COLO829 (cell line): ENCODE measurements around the gene ACBD3.
"Not testable (repeated sequence)": the region's sequence is repeated elsewhere in the genome, so short reads cannot be mapped to it uniquely, and the experiment has no call there.

Source experiments
- DNase-seq: peaks from one replicate; pipeline ENCODE4 v3.0.0; 2012; ENCODE audit warnings: low spot score

The ACBD3 gene

DNA sequence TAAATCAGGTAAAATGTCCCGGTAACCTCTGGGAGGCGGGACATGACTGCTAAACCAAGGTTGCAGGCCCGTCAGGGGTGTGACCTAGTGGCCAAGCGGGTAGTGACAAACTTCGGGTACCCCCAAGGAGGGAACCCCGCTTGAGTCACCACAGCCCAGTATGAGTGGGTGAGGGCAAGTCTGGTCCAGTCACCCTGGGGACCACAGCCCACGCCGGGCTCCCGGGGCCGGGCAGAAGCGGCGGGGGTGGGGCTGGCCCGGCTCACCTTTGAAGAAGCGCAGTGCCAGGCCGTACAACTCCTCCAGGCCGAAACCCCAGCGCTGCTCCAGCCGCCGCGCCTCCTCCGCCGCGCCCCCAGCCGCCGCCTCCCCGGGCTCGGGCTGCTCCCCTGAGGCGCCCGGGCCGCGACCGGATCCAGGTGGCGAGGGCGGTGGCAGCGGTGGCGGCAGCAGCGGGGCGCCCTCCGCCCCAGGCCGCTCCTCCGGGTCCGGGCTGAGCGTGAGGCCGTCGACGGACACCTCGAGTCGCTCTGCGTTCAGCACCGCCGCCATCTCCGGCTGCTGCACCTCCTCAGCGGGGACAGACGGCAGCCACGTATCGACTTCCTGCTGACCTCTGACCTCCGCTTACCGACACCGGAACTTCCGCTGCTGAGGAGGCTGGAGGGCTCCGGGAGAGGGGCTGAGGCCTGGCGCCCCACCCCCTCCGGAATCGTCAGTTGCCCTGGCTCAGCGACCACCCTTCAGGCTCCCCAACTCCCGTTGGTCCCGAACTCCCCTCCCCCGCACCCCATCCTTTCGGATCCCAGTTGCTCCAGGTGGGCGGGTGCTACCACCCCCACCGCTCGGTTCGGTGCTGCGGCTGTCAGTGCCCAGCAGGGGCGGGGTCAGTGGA lies at the start of gene ACBD3:
Gene ACBD3 (minus strand): TSS at position 618 of the 895 bp plus-strand sequence. CDS start 66 bp downstream, at position 552.
- DNase-seq, result peak; percentile 83

GRCh38 chr1:226233806-226234205 lies 47.3 kb upstream of the ACBD3 start:
- DNase-seq, result no peak

- DNase-seq, result no peak
These were observed 46.8 kb upstream of the ACBD3 start for GRCh38 chr1:226233293-226233692.

DNA sequence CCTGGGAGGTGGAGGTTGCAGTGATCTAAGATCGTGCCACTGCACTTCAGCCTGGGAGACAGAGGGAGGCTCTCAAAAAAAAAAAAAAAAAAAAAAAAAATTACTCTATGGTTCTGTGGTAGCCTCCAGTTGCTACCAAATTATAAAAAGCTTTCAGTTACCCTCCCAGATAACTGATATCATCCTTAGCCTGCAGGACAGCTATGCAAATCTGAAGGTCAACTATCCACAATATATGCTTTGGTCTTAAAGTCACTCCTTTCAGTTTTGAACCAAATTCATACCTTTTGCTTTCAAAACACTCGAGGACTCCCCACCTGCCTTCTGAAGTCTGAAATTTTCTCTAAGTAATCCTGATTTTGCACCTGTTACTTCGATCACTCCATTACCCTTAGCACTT lies 40.1 kb upstream of the ACBD3 start:
- no peak for DNase-seq

- DNase-seq, result no peak
These were observed 37.3 kb upstream of the ACBD3 start for GRCh38 chr1:226223786-226224244.

DNA sequence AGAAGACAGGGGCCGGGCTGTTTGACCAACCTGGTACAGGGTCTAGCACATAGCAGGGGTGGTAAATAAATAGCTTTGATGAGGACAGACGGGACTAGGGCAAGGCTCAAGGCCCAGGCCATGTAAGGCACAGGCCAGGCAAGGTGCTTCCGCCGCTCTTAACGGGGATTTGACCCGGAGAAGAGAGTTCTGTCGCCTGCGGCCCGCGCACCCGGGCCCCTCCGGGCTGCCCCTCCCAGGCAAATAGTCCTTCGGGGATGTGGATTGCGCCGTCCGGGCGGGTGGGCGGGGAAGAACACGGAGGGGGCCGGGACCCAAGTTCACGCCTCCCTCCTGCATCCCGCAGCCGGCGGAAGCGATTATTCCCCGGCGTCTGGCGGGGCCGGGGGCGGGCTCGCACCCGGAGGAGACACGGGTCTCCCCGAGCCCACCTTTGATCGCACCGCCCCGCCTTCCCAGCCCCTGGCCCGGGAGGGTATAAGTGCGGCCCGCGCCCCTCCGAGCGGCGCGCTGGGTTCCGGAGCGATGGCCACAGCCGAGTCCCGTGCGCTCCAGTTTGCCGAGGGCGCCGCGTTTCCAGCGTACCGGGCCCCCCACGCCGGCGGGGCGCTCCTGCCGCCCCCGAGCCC lies 36.7 kb upstream of the ACBD3 start, which contains the start of gene MIXL1:
Gene MIXL1 (plus strand): TSS at position 508 of the 629 bp plus-strand sequence. CDS start 18 bp downstream, at position 526.
- DNase-seq, result no peak

DNA sequence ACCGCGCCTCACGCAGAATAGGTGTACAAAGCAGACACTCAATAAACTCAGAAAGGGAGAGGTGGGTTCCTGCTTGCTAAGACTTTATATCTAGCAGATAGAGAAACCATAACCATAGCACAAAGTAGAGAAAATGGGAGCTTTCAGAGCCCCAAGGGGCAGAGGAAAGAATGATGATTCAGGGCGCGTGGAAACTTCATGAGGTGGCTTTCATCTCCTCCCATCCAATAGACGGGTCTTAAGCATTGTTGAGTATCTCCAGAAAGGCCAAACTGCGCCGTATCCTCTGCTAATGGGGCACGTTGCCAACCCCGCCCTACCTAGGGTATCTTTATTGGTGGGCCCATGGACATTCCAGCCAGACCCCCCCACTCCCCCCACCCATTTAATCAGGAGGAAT lies 36.1 kb upstream of the ACBD3 start:
- no peak for DNase-seq

GRCh38 chr1:226220473-226221189 lies 34.1 kb upstream of the ACBD3 start:
- DNase-seq, result no peak

- DNase-seq, result no peak
These were observed 30.7 kb upstream of the ACBD3 start for GRCh38 chr1:226217273-226217672.

DNA sequence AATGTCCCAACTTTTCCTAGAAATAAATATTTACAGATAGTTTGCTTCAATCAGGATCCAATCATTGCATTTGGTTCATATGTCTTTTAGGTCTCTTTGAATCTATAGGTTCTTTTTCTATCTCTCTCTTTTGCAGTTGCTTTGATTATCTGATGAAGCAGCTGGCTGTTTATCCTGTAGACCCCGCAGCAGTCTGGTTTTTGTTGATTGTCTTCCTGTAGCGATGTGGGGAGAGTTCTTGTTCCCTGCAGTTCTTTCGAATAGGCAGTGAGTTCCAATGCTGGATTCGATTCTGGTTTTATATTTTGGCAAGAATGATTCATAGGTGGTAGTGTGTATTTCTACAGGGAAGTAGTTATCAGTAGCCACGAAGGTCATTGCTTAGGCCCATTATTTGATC lies 29.5 kb upstream of the ACBD3 start:
- no peak for DNase-seq

DNA sequence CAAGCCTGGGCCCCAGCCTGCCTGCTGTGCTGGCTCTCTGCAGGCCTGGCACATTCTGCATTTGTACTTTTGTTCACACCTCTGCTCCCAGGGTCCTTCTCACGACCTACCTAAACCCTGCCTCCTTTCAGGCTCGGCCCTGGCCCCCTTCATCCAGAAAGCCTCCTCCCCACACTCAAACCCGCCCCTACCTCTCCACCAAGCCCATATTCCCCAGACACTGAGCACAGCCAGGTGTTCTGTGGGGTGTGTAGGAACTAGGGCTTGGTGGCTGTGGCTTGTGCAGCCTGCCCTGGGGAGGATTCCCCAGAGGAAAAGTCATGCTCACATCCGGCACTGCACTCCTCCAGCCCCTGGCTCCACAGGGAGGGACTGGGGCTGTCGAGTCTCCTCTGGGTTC lies 28.7 kb upstream of the ACBD3 start:
- no peak for DNase-seq

- no peak for DNase-seq
These were observed 26.0 kb upstream of the ACBD3 start for GRCh38 chr1:226212545-226212944.

DNA sequence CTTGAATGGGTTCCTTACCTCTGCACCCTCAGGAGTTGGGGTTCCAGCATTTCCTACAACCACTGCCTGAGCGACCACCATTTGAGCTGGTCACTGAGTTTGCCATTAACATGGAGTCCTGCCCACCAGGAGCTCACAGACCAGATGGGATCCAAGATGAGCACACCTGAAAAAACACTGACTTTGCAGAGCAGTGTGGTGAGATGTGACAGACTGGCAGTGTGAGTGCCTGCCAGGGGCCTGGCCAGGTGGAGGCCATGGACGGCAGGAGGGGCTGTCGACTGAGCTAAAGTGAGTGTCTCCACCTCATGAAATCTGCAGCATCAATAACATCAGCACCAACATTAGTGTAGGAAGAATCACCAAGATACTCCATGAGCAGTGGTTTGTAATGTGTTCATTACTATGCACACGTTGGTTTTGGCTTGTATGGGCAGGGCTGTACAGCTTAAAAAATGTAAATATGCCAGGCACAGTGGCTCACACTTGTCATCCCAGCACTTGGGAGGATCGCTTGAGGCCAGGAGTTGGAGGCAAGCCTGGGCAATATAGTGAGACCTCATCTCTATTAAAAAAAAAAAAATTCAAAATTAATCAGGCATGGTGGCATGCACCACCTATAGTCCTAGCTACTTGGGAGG lies 24.8 kb upstream of the ACBD3 start:
- no peak for DNase-seq

- DNase-seq, result no peak
These were observed 24.1 kb upstream of the ACBD3 start for GRCh38 chr1:226210571-226211176.

DNA sequence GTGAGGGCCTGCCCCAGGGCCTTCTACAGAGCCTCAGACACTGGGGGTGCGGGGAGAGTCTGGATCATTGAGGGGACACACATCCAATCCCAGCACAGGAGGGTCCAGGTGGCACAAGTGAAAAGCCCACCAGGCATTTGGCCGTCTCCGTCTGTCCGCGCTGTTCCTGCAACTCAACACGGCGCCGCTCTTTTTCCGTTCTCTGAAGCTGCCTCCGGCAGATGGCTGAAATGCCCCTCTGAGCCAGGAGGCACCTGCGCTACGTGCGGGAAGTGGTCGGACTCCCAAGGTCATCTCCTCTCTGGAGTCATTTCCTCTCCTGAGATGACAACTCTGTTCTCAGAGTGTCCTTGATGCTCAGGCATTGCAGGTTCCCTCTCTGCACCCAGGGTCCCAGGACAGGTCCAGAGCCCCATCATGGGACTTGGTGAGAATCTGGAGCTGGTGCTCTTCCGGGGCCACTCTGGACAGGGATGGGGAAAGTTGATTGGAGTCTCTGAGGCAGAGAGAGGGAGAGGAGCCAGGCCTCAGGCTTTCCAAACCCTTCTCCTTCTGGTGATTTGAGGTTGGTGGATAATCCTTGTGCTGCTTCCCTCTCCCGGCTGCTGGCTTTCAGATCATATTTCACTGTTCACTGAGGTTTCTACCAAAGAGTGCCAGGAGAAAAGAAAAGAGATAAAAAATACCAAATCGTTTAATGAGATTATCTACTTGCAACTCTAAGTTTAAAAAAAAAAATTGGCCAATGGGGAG lies 22.9 kb upstream of the ACBD3 start:
- DNase-seq, result no peak

DNA sequence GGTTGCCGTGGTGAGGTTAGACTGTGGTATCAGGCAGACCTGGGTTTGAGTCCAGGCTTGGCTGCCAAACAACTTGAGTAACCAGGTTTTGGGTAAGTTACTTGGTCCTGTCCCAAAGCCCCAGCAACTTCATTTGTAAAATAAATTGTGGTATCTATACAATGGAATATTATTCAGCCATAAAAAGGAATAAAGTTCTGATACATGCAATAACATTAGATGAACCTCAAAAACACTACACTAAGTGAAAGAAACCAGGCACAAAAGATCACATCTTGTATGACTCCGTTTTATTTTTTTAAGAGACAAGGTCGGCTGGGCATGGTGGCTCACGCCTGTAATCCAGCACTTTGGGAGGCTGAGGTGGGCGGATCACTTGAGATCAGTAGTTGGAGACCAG lies 20.5 kb upstream of the ACBD3 start:
- DNase-seq, result no peak

GRCh38 chr1:226204198-226204597 lies 17.7 kb upstream of the ACBD3 start:
- DNase-seq, result no peak

GRCh38 chr1:226203655-226204054 lies 17.1 kb upstream of the ACBD3 start:
- DNase-seq, result no peak

DNA sequence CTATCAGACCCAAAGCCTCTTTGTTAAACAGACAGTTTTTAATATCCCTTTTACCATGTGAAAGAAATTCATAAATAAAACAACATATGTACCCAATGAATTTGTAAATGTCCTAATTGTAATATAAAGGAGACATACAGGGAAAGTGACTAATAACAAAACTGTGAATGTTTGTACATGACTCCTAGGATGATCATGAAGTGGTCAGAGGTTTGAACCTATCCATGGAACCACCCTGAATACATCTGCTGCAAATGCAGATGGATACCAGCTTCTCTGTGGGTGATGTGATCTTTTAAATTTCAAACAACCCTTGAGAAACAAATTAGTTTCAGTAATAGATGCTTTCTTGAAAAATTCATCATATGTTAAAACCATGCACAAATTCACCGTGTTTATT lies 16.7 kb upstream of the ACBD3 start:
- no peak for DNase-seq

- DNase-seq, result not testable (repeated sequence)
These were observed 16.1 kb upstream of the ACBD3 start for GRCh38 chr1:226202666-226203065.

- DNase-seq, result no peak
These were observed 15.7 kb upstream of the ACBD3 start for GRCh38 chr1:226202246-226202645.
